ENCODE measurements around the gene THAP5. TPM values are rescaled to one million over a fixed set of nuclear protein-coding genes. Genes with fewer than 3 reads are reported as not detected.
"Not testable (repeated sequence)": the region's sequence is repeated elsewhere in the genome, so short reads cannot be mapped to it uniquely, and the experiment has no call there.

THAP5 gene
- total and polyA plus RNA-seq, 5 experiments from 2014 or later = 13.3 to 52.9 (median 27.9) TPM

- Mint-ChIP-seq H3K4me1 (peaks cover 0 to 2% (median 0%) of the 10 kb centered on the region in 4 donors), H3K4me3 (no peak overlapping the region), H3K27ac (no peak overlapping the region), H3K36me3 (no peaks in the 10 kb centered on the region), H3K9me3 (no peaks in the 10 kb centered on the region), H3K27me3 (peaks cover 0 to 6% (median 0%) of the 10 kb centered on the region in 5 donors)
- no peak for ATAC-seq
- no peak for DNase-seq
- POLR2A ChIA-PET = no interaction called here
Observed at GRCh38 chr7:108541478-108541877, 28.0 kb downstream of the THAP5 start.

- H3K4me3 Mint-ChIP-seq, H3K4me1 Mint-ChIP-seq, POLR2A ChIA-PET, ATAC-seq, DNase-seq, H3K27ac Mint-ChIP-seq, H3K9me3 Mint-ChIP-seq, H3K36me3 Mint-ChIP-seq: not testable (repeated sequence)
- peaks cover 0 to 13% (median 1%) of the 10 kb centered on the region in 5 donors for H3K27me3 Mint-ChIP-seq
Observed at GRCh38 chr7:108538685-108539084, 30.8 kb downstream of the THAP5 start.

GRCh38 chr7:108538236-108538635, 31.3 kb downstream of the THAP5 start:
- DNase-seq, H3K4me1 Mint-ChIP-seq, H3K27ac Mint-ChIP-seq, ATAC-seq, H3K9me3 Mint-ChIP-seq, H3K4me3 Mint-ChIP-seq, POLR2A ChIA-PET, H3K36me3 Mint-ChIP-seq: not testable (repeated sequence)
- H3K27me3 Mint-ChIP-seq = peaks cover 0 to 13% (median 1%) of the 10 kb centered on the region in 5 donors

GRCh38 chr7:108537229-108537628, 32.3 kb downstream of the THAP5 start:
- Mint-ChIP-seq H3K9me3 (no peaks in the 10 kb centered on the region), H3K4me1 (peaks cover 0 to 9% (median 0%) of the 10 kb centered on the region in 4 donors), H3K27ac (peak overlapping the region in 2 of 10 donors; percentile 3 to 18), H3K27me3 (peaks cover 0 to 14% (median 4%) of the 10 kb centered on the region in 5 donors), H3K36me3 (peaks cover 0 to 5% (median 3%) of the 10 kb centered on the region in 3 donors), H3K4me3 (no peak overlapping the region)
- ATAC-seq (no peak), DNase-seq (no peak)
- POLR2A ChIA-PET = no interaction called here

- Mint-ChIP-seq H3K4me1 (peaks cover 0 to 9% (median 0%) of the 10 kb centered on the region in 4 donors), H3K9me3 (no peaks in the 10 kb centered on the region), H3K27me3 (peaks cover 0 to 14% (median 6%) of the 10 kb centered on the region in 5 donors), H3K36me3 (peaks cover 0 to 5% (median 3%) of the 10 kb centered on the region in 3 donors), H3K4me3 (no peak overlapping the region), H3K27ac (no peak overlapping the region)
- no peak for DNase-seq
- no peak for ATAC-seq
- POLR2A ChIA-PET = no interaction called here
Observed at GRCh38 chr7:108535744-108536143, 33.8 kb downstream of the THAP5 start.

- peaks cover 0 to 14% (median 6%) of the 10 kb centered on the region in 5 donors for H3K27me3 Mint-ChIP-seq
- POLR2A ChIA-PET = no interaction called here
- ATAC-seq (no peak), DNase-seq (no peak)
- no peak overlapping the region for H3K4me3 Mint-ChIP-seq
- peaks cover 0 to 5% (median 3%) of the 10 kb centered on the region in 3 donors for H3K36me3 Mint-ChIP-seq
- peaks cover 0 to 9% (median 0%) of the 10 kb centered on the region in 4 donors for H3K4me1 Mint-ChIP-seq
- no peaks in the 10 kb centered on the region for H3K9me3 Mint-ChIP-seq
- H3K27ac Mint-ChIP-seq = peak overlapping the region in 1 of 10 donors; percentile 34
Observed at GRCh38 chr7:108535257-108535656, 34.2 kb downstream of the THAP5 start.

GRCh38 chr7:108533712-108534111, 35.8 kb downstream of the THAP5 start:
- Mint-ChIP-seq H3K9me3 (no peaks in the 10 kb centered on the region), H3K4me3 (no peak overlapping the region), H3K27me3 (peaks cover 0 to 14% (median 5%) of the 10 kb centered on the region in 5 donors), H3K36me3 (peaks cover 0 to 5% (median 3%) of the 10 kb centered on the region in 3 donors), H3K4me1 (peaks cover 0 to 9% (median 0%) of the 10 kb centered on the region in 4 donors), H3K27ac (no peak overlapping the region)
- DNase-seq = no peak
- POLR2A ChIA-PET = no interaction called here
- ATAC-seq = no peak

GRCh38 chr7:108529341-108529740, 40.2 kb downstream of the THAP5 start:
- Mint-ChIP-seq H3K4me1 (peaks cover 4 to 27% (median 12%) of the 10 kb centered on the region in 4 donors), H3K9me3 (no peaks in the 10 kb centered on the region), H3K36me3 (peaks cover 0 to 2% (median 0%) of the 10 kb centered on the region in 3 donors), H3K27me3 (peaks cover 0 to 5% (median 4%) of the 10 kb centered on the region in 5 donors), H3K27ac (no peak overlapping the region), H3K4me3 (no peak overlapping the region)
- ATAC-seq (no peak), DNase-seq (no peak)
- POLR2A ChIA-PET = no interaction called here

- H3K27ac Mint-ChIP-seq = peak overlapping the region in 8 of 10 donors; percentile 16 to 92 (median 66)
- ATAC-seq (no peak), DNase-seq (no peak)
- POLR2A ChIA-PET = interaction anchor here (1.0 to 1.1 kb wide), 2 partner anchors 37 to 41 kb away, joined by 3 read pairs; partner anchors contain the start of genes DNAJB9 and THAP5
- H3K4me3 Mint-ChIP-seq = peak overlapping the region in 5 of 10 donors; percentile 11 to 51 (median 20)
- peaks cover 0 to 5% (median 1%) of the 10 kb centered on the region in 5 donors for H3K27me3 Mint-ChIP-seq
- H3K4me1 Mint-ChIP-seq = peaks cover 9 to 38% (median 23%) of the 10 kb centered on the region in 4 donors
- no peaks in the 10 kb centered on the region for H3K36me3 Mint-ChIP-seq
- no peaks in the 10 kb centered on the region for H3K9me3 Mint-ChIP-seq
Observed at GRCh38 chr7:108528183-108528712, 41.3 kb downstream of the THAP5 start.

GRCh38 chr7:108526768-108527017, 42.8 kb downstream of the THAP5 start:
- DNase-seq (no peak), ATAC-seq (no peak)
- peak overlapping the region; percentile 96 to 100 (median 100) for H3K27ac Mint-ChIP-seq
- peaks cover 0 to 1% (median 0%) of the 10 kb centered on the region in 5 donors for H3K27me3 Mint-ChIP-seq
- peaks cover 16 to 51% (median 35%) of the 10 kb centered on the region in 4 donors for H3K4me1 Mint-ChIP-seq
- POLR2A ChIA-PET = interaction anchor here (0.7 to 3.9 kb wide), 7 partner anchors 16 to 1358 kb away, joined by 3 to 53 read pairs (median 4); partner anchors contain the start of genes DNAJB9, HBP1 and THAP5
- H3K4me3 Mint-ChIP-seq = peak overlapping the region; percentile 92 to 99 (median 97)
- peaks cover 0 to 7% (median 0%) of the 10 kb centered on the region in 3 donors for H3K36me3 Mint-ChIP-seq
- no peaks in the 10 kb centered on the region for H3K9me3 Mint-ChIP-seq

GRCh38 chr7:108525985-108526767, 43.3 kb downstream of the THAP5 start, which contains the start of gene PNPLA8:
Gene PNPLA8 (minus strand): TSS chr7:108526135. CDS start chr7:108515491, 10,644 bp downstream.
- ATAC-seq (peak; percentile 87 to 88), DNase-seq (peak; percentile 99 to 100 (median 100))
- Mint-ChIP-seq H3K4me1 (peaks cover 20 to 56% (median 40%) of the 10 kb centered on the region in 4 donors), H3K36me3 (peaks cover 0 to 11% (median 0%) of the 10 kb centered on the region in 3 donors), H3K27ac (peak within 1 kb of the TSS; percentile 96 to 100 (median 100)), H3K4me3 (peak within 1 kb of the TSS; percentile 92 to 99 (median 97)), H3K27me3 (peaks cover 0 to 1% (median 0%) of the 10 kb centered on the region in 5 donors), H3K9me3 (no peaks in the 10 kb centered on the region)
- POLR2A ChIA-PET = interaction anchor here (0.6 to 3.9 kb wide), 13 partner anchors 11 to 1400 kb away, joined by 3 to 53 read pairs (median 3); partner anchors contain the start of genes CBLL1, DNAJB9, HBP1 and NRCAM

GRCh38 chr7:108525327-108525984, 44.0 kb downstream of the THAP5 start:
- Mint-ChIP-seq H3K9me3 (no peaks in the 10 kb centered on the region), H3K36me3 (peaks cover 0 to 15% (median 0%) of the 10 kb centered on the region in 3 donors), H3K4me1 (peaks cover 20 to 61% (median 44%) of the 10 kb centered on the region in 4 donors), H3K4me3 (peak overlapping the region; percentile 92 to 99 (median 97)), H3K27me3 (peaks cover 0 to 1% (median 0%) of the 10 kb centered on the region in 5 donors), H3K27ac (peak overlapping the region; percentile 96 to 100 (median 100))
- POLR2A ChIA-PET = interaction anchor here (0.6 to 3.9 kb wide), 9 partner anchors 10 to 1399 kb away, joined by 3 to 53 read pairs (median 4); partner anchors contain the start of genes CBLL1, DNAJB9, HBP1 and NRCAM
- no peak for DNase-seq
- peak; percentile 37 to 50 for ATAC-seq

All from naive thymus-derived CD8-positive, alpha-beta T cell (primary cell).